ES-I3 (cell line): ENCODE measurements around the gene TSPAN10.
A peak's percentile ranks its signal among the peaks of the same experiment; 100 is the strongest.

Experiments used
- H3K36me3 ChIP-seq: 2 replicates; pipeline ENCODE4 v1.6.1; 2013; ENCODE audit warnings: mild to moderate bottlenecking, low read length, control low read depth, moderate library complexity; ENCODE audit not compliant: insufficient read depth
- H3K4me1 ChIP-seq: 2 replicates; pipeline ENCODE4 v1.6.1; 2013; ENCODE audit warnings: mild to moderate bottlenecking, control low read depth, low read length; ENCODE audit not compliant: insufficient read depth
- H3K9ac ChIP-seq: 2 replicates; pipeline ENCODE4 v1.6.1; 2013; ENCODE audit warnings: low read depth, mild to moderate bottlenecking, low read length, moderate library complexity
- H3K9me3 ChIP-seq: 2 replicates; pipeline ENCODE4 v1.6.1; 2013; ENCODE audit warnings: mild to moderate bottlenecking, low read length, moderate library complexity; ENCODE audit not compliant: control insufficient read depth, insufficient read depth

TSPAN10 gene

GRCh38 chr17:81681672-81682071 is 44.7 kb downstream of the TSPAN10 start:
- H3K9me3 ChIP-seq = no peaks in the 10 kb centered on the region
- no peak overlapping the region for H3K9ac ChIP-seq
- H3K4me1 ChIP-seq = peaks cover 12% of the 10 kb centered on the region; the same call in 1 of the 2 replicates
- no peaks in the 10 kb centered on the region; the same call in 1 of the 2 replicates for H3K36me3 ChIP-seq

GRCh38 chr17:81682565-81683207 is 45.7 kb downstream of the TSPAN10 start:
- H3K36me3 ChIP-seq = no peaks in the 10 kb centered on the region; the same call in 1 of the 2 replicates

GRCh38 chr17:81683208-81683583 is 46.2 kb downstream of the TSPAN10 start:
- H3K4me1 ChIP-seq = peaks cover 12% of the 10 kb centered on the region; the same call in 1 of the 2 replicates
- H3K36me3 ChIP-seq = no peaks in the 10 kb centered on the region; the same call in 1 of the 2 replicates
- H3K9ac ChIP-seq = peak overlapping the region; percentile 76
- no peaks in the 10 kb centered on the region for H3K9me3 ChIP-seq

More at GRCh38 chr17:81682565-81683207, 45.7 kb downstream of the TSPAN10 start:
- H3K4me1 ChIP-seq = peaks cover 12% of the 10 kb centered on the region; the same call in 1 of the 2 replicates
- H3K9ac ChIP-seq = peak overlapping the region; percentile 76
- no peaks in the 10 kb centered on the region for H3K9me3 ChIP-seq

- Histone ChIP-seq H3K9me3 (no peaks in the 10 kb centered on the region), H3K9ac (peak within 1 kb of the TSS; percentile 78), H3K4me1 (peaks cover 12% of the 10 kb centered on the region; the same call in 1 of the 2 replicates), H3K36me3 (no peaks in the 10 kb centered on the region; the same call in 1 of the 2 replicates)
These were observed 46.8 kb downstream of the TSPAN10 start, which contains the start of the genes ARL16 and HGS for GRCh38 chr17:81683584-81684441. Gene ARL16, minus strand, starts transcription at chr17:81683797. Its CDS starts 44 bp downstream, at chr17:81683753. Gene HGS, plus strand, starts transcription at chr17:81684011. Its CDS starts 56 bp downstream, at chr17:81684067.

- Histone ChIP-seq H3K9ac (peak overlapping the region; percentile 78), H3K4me1 (peaks cover 12% of the 10 kb centered on the region; the same call in 1 of the 2 replicates), H3K9me3 (no peaks in the 10 kb centered on the region), H3K36me3 (no peaks in the 10 kb centered on the region; the same call in 1 of the 2 replicates)
These were observed 47.5 kb downstream of the TSPAN10 start for GRCh38 chr17:81684442-81684911.

GRCh38 chr17:81685108-81685507 is 48.1 kb downstream of the TSPAN10 start:
- peak overlapping the region; percentile 78 for H3K9ac ChIP-seq
- no peaks in the 10 kb centered on the region for H3K9me3 ChIP-seq
- peaks cover 12% of the 10 kb centered on the region; the same call in 1 of the 2 replicates for H3K4me1 ChIP-seq
- no peaks in the 10 kb centered on the region; the same call in 1 of the 2 replicates for H3K36me3 ChIP-seq

- H3K4me1 ChIP-seq = peaks cover 12% of the 10 kb centered on the region; the same call in 1 of the 2 replicates
- H3K9ac ChIP-seq = no peak overlapping the region
- H3K36me3 ChIP-seq = peaks cover 5% of the 10 kb centered on the region; the same call in 1 of the 2 replicates
- H3K9me3 ChIP-seq = no peaks in the 10 kb centered on the region
These were observed 49.6 kb downstream of the TSPAN10 start for GRCh38 chr17:81686614-81687013.

GRCh38 chr17:81687770-81688541 is 51.0 kb downstream of the TSPAN10 start:
- H3K36me3 ChIP-seq = peaks cover 9% of the 10 kb centered on the region; the same call in 1 of the 2 replicates
- no peaks in the 10 kb centered on the region for H3K9me3 ChIP-seq
- H3K9ac ChIP-seq = no peak overlapping the region
- H3K4me1 ChIP-seq = peaks cover 9% of the 10 kb centered on the region; the same call in 1 of the 2 replicates

- Histone ChIP-seq H3K9me3 (no peaks in the 10 kb centered on the region), H3K9ac (no peak overlapping the region), H3K4me1 (peaks cover 9% of the 10 kb centered on the region; the same call in 1 of the 2 replicates), H3K36me3 (peaks cover 9% of the 10 kb centered on the region; the same call in 1 of the 2 replicates)
These were observed 51.6 kb downstream of the TSPAN10 start for GRCh38 chr17:81688616-81689015.

GRCh38 chr17:81690066-81690465 is 53.1 kb downstream of the TSPAN10 start:
- Histone ChIP-seq H3K36me3 (peaks cover 9% of the 10 kb centered on the region), H3K9ac (no peak overlapping the region), H3K9me3 (no peaks in the 10 kb centered on the region), H3K4me1 (peaks cover 2% of the 10 kb centered on the region; the same call in 1 of the 2 replicates)

- Histone ChIP-seq H3K9ac (no peak overlapping the region), H3K4me1 (no peaks in the 10 kb centered on the region), H3K9me3 (no peaks in the 10 kb centered on the region), H3K36me3 (peaks cover 9% of the 10 kb centered on the region)
These were observed 53.6 kb downstream of the TSPAN10 start for GRCh38 chr17:81690549-81690948.

- Histone ChIP-seq H3K9me3 (no peaks in the 10 kb centered on the region), H3K9ac (no peak overlapping the region), H3K36me3 (peaks cover 9% of the 10 kb centered on the region), H3K4me1 (no peaks in the 10 kb centered on the region)
These were observed 54.2 kb downstream of the TSPAN10 start for GRCh38 chr17:81691196-81691595.

GRCh38 chr17:81691608-81692007 is 54.6 kb downstream of the TSPAN10 start:
- Histone ChIP-seq H3K36me3 (peaks cover 11% of the 10 kb centered on the region), H3K9me3 (no peaks in the 10 kb centered on the region), H3K9ac (no peak overlapping the region), H3K4me1 (no peaks in the 10 kb centered on the region)
